Measurements from ENCODE around the gene OR2H2.

Gene OR2H2

GRCh38 chr6:29584821-29585220, at the start of gene OR2H2:
TSS of gene OR2H2 (plus strand) at chr6:29585121. CDS start at chr6:29587945, 2,824 bp downstream.
- DNase-seq (ENCODE audit: low spot score): no peak

GRCh38 chr6:29537714-29538403, 47.1 kb upstream of the OR2H2 start:
- peak; percentile 24 for DNase-seq (ENCODE audit: low spot score)

- no peak for DNase-seq (ENCODE audit: low spot score)
Observed at GRCh38 chr6:29547573-29547972, 37.3 kb upstream of the OR2H2 start.

GRCh38 chr6:29552512-29553051, 32.3 kb upstream of the OR2H2 start:
- peak; percentile 42 for DNase-seq (ENCODE audit: low spot score)

- peak; percentile 76 for DNase-seq (ENCODE audit: low spot score)
Observed at GRCh38 chr6:29553268-29554057, 31.5 kb upstream of the OR2H2 start.

GRCh38 chr6:29554764-29555163, 30.2 kb upstream of the OR2H2 start:
- DNase-seq (ENCODE audit: low spot score): no peak

GRCh38 chr6:29557320-29557719, 27.6 kb upstream of the OR2H2 start:
- DNase-seq (ENCODE audit: low spot score): no peak

- no peak for DNase-seq (ENCODE audit: low spot score)
Observed at GRCh38 chr6:29558439-29559079, 26.4 kb upstream of the OR2H2 start.

GRCh38 chr6:29559524-29560287, 25.2 kb upstream of the OR2H2 start, which contains the start of gene UBD:
TSS of gene UBD (minus strand) at chr6:29559732. CDS start at chr6:29559701, 31 bp downstream.
- DNase-seq (ENCODE audit: low spot score): no peak

- DNase-seq (ENCODE audit: low spot score): no peak
Observed at GRCh38 chr6:29561091-29561490, 23.8 kb upstream of the OR2H2 start.

- no peak for DNase-seq (ENCODE audit: low spot score)
Observed at GRCh38 chr6:29561606-29562181, 23.2 kb upstream of the OR2H2 start.

- DNase-seq (ENCODE audit: low spot score): no peak
Observed at GRCh38 chr6:29563435-29563965, 21.4 kb upstream of the OR2H2 start.

GRCh38 chr6:29564875-29565274, 20.0 kb upstream of the OR2H2 start:
- DNase-seq (ENCODE audit: low spot score): no peak

- DNase-seq (ENCODE audit: low spot score): no peak
Observed at GRCh38 chr6:29566856-29567255, 18.1 kb upstream of the OR2H2 start.

- no peak for DNase-seq (ENCODE audit: low spot score)
Observed at GRCh38 chr6:29567541-29567940, 17.4 kb upstream of the OR2H2 start.

GRCh38 chr6:29567991-29568390, 16.9 kb upstream of the OR2H2 start:
- no peak for DNase-seq (ENCODE audit: low spot score)

- DNase-seq (ENCODE audit: low spot score): no peak
Observed at GRCh38 chr6:29576056-29576455, 8.9 kb upstream of the OR2H2 start.

- DNase-seq (ENCODE audit: low spot score): no peak
Observed at GRCh38 chr6:29577544-29577943, 7.4 kb upstream of the OR2H2 start.

- peak; percentile 61 for DNase-seq (ENCODE audit: low spot score)
Observed at GRCh38 chr6:29589423-29590048, 4.6 kb downstream of the OR2H2 start.

- DNase-seq (ENCODE audit: low spot score): no peak
Observed at GRCh38 chr6:29590218-29590808, 5.4 kb downstream of the OR2H2 start.

Measured in iPS-NIHi11 (cell line).